Adipocyte (in vitro differentiated cells): ENCODE measurements around the gene POFUT2.
A peak's percentile ranks its signal among the peaks of the same experiment; 100 is the strongest.

Source experiments
- DNase-seq: peaks from one replicate; pipeline ENCODE4 v3.0.0-alpha.2; 2015; ENCODE audit warnings: low read depth
- H3K27me3 ChIP-seq: replicated peaks from 2 replicates; pipeline ENCODE4 v1.7.0; 2013; ENCODE audit warnings: mild to moderate bottlenecking, low read length, moderate library complexity; ENCODE audit not compliant: control insufficient read depth, insufficient read depth
- H3K36me3 ChIP-seq: 2 replicates; pipeline ENCODE4 v1.7.0; 2013; ENCODE audit warnings: low read length, mild to moderate bottlenecking, moderate library complexity; ENCODE audit not compliant: control insufficient read depth, insufficient read depth, severe bottlenecking
- H3K4me1 ChIP-seq: 2 replicates; pipeline ENCODE4 v1.7.0; 2013; ENCODE audit warnings: mild to moderate bottlenecking, low read length, moderate library complexity; ENCODE audit not compliant: control insufficient read depth, insufficient read depth
- H3K4me3 ChIP-seq: 2 replicates; pipeline ENCODE4 v1.7.0; 2013; ENCODE audit warnings: mild to moderate bottlenecking, low read length, moderate library complexity
- H3K9ac ChIP-seq: 2 replicates; pipeline ENCODE4 v1.7.0; 2013; ENCODE audit warnings: mild to moderate bottlenecking, low read length, moderate library complexity
- H3K9me3 ChIP-seq: 2 replicates; pipeline ENCODE4 v1.7.0; 2013; ENCODE audit warnings: mild to moderate bottlenecking, low read length, moderate library complexity; ENCODE audit not compliant: control insufficient read depth

The POFUT2 gene

GRCh38 chr21:45331531-45332147, 43.9 kb upstream of the POFUT2 start:
- H3K9ac ChIP-seq = no peak overlapping the region

GRCh38 chr21:45330851-45331261, 43.2 kb upstream of the POFUT2 start:
- Histone ChIP-seq H3K4me3 (no peak overlapping the region), H3K4me1 (peaks cover 19% of the 10 kb centered on the region), H3K27me3 (peaks cover 22% of the 10 kb centered on the region), H3K9ac (no peak overlapping the region), H3K9me3 (no peaks in the 10 kb centered on the region), H3K36me3 (no peaks in the 10 kb centered on the region)
- DNase-seq = no peak

More at GRCh38 chr21:45331531-45332147, 43.9 kb upstream of the POFUT2 start:
- H3K36me3 ChIP-seq = no peaks in the 10 kb centered on the region
- no peak overlapping the region for H3K4me3 ChIP-seq
- H3K9me3 ChIP-seq = no peaks in the 10 kb centered on the region
- DNase-seq = no peak
- peaks cover 13% of the 10 kb centered on the region for H3K4me1 ChIP-seq
- H3K27me3 ChIP-seq = peaks cover 20% of the 10 kb centered on the region

GRCh38 chr21:45330075-45330781, 42.5 kb upstream of the POFUT2 start:
- no peaks in the 10 kb centered on the region for H3K36me3 ChIP-seq
- H3K27me3 ChIP-seq = peaks cover 27% of the 10 kb centered on the region
- H3K4me1 ChIP-seq = peaks cover 20% of the 10 kb centered on the region
- H3K9me3 ChIP-seq = no peaks in the 10 kb centered on the region
- DNase-seq = peak; percentile 86
- no peak overlapping the region for H3K9ac ChIP-seq
- H3K4me3 ChIP-seq = no peak overlapping the region

GRCh38 chr21:45329261-45330074, 41.8 kb upstream of the POFUT2 start:
- Histone ChIP-seq H3K4me1 (peaks cover 20% of the 10 kb centered on the region), H3K9ac (no peak overlapping the region), H3K36me3 (no peaks in the 10 kb centered on the region), H3K9me3 (no peaks in the 10 kb centered on the region), H3K4me3 (no peak overlapping the region), H3K27me3 (peaks cover 27% of the 10 kb centered on the region)
- DNase-seq = no peak

GRCh38 chr21:45328198-45329091, 40.8 kb upstream of the POFUT2 start:
- H3K4me1 ChIP-seq = peaks cover 23% of the 10 kb centered on the region
- H3K4me3 ChIP-seq = no peak overlapping the region
- peaks cover 24% of the 10 kb centered on the region for H3K27me3 ChIP-seq
- H3K9me3 ChIP-seq = no peaks in the 10 kb centered on the region
- H3K36me3 ChIP-seq = no peaks in the 10 kb centered on the region
- no peak for DNase-seq
- H3K9ac ChIP-seq = no peak overlapping the region

- H3K4me1 ChIP-seq = peaks cover 30% of the 10 kb centered on the region
- no peaks in the 10 kb centered on the region for H3K36me3 ChIP-seq
- no peaks in the 10 kb centered on the region for H3K9me3 ChIP-seq
- H3K9ac ChIP-seq = no peak overlapping the region
- peaks cover 22% of the 10 kb centered on the region for H3K27me3 ChIP-seq
- H3K4me3 ChIP-seq = no peak overlapping the region
- no peak for DNase-seq
Observed at GRCh38 chr21:45327441-45328197, 39.9 kb upstream of the POFUT2 start.

- Histone ChIP-seq H3K27me3 (peaks cover 18% of the 10 kb centered on the region), H3K4me3 (no peak overlapping the region), H3K4me1 (peaks cover 30% of the 10 kb centered on the region), H3K36me3 (no peaks in the 10 kb centered on the region), H3K9me3 (no peaks in the 10 kb centered on the region), H3K9ac (no peak overlapping the region)
- DNase-seq = no peak
Observed at GRCh38 chr21:45326891-45327440, 39.3 kb upstream of the POFUT2 start.

- Histone ChIP-seq H3K4me1 (peaks cover 30% of the 10 kb centered on the region), H3K36me3 (no peaks in the 10 kb centered on the region), H3K9ac (no peak overlapping the region), H3K27me3 (peaks cover 18% of the 10 kb centered on the region), H3K9me3 (no peaks in the 10 kb centered on the region), H3K4me3 (no peak overlapping the region)
- DNase-seq = peak; percentile 76
Observed at GRCh38 chr21:45326169-45326851, 38.6 kb upstream of the POFUT2 start.

GRCh38 chr21:45325206-45326168, 37.8 kb upstream of the POFUT2 start:
- peaks cover 27% of the 10 kb centered on the region for H3K4me1 ChIP-seq
- no peaks in the 10 kb centered on the region for H3K36me3 ChIP-seq
- no peak overlapping the region for H3K4me3 ChIP-seq
- H3K9ac ChIP-seq = no peak overlapping the region
- peaks cover 18% of the 10 kb centered on the region for H3K27me3 ChIP-seq
- H3K9me3 ChIP-seq = no peaks in the 10 kb centered on the region
- no peak for DNase-seq
